Kidney capillary endothelial cell (primary cell): ENCODE data around the gene PDCD1.
"Not testable (repeated sequence)": the region's sequence is repeated elsewhere in the genome, so short reads cannot be mapped to it uniquely, and the experiment has no call there.

ENCODE experiments used
- DNase-seq: peaks from one replicate; pipeline ENCODE4 v3.0.0-alpha.2; 2018; ENCODE audit warnings: low spot score

The PDCD1 gene

DNA sequence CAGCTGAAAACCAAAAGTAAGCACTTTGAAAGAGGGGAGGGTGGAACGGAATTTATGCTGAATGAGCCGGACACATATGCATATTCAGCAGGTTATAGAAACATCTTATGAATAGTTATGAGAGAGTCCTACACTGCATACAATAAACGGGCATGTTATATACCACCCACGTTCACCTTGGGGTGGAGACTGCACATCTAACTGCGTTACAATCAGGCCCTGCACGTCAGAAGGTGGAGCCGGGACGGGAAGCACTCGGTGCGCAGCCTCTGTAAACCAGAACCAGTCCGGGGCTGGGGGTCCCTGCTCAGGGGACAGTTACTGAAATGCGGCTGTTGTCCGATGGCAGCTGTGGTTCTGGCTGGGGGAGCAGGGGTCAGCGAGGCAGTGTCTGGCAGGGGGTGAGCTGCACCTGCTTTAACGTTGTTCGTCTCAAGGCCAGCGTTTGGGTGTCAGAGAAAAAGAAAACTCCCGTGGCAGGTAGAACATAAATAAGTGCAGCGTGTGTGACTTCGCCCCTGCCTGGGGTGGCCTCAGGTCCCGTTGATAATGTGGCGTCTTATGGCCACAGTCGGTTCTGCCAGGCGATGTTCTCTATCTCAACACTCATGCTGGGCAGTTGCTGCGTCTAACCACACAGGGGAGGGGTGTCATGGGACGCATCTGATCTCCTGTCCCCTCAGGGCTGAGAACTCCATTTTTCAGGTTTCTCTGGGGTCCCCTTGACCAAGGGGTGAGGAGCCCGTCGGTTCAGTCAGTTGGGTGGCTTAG lies 24.8 kb downstream of the PDCD1 start:
- not testable (repeated sequence) for DNase-seq

DNA sequence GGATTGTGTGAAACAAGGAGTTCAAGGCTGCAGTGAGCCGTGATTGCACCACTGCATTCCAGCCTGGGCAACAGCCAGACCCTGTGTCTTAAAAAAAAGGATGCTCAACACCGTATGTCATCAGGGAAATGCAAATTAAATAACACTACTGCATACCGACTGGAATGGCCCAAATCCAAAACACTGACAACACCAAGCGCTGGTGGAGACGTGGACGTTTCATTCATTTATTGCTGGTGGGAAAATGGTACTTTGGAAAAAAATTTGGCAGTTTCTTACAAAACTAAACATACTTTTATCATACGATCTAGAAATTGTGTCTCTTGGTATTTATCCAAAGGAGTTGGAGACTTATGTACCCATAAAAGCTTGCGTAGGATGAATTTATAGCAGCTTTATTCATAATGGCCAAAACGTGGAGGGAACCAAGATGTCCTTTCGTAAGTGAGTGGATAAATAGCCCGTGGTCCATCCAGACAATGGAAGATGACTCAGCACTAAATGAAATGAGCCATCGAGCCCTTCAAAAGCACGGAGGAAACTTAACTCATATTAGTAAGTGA lies 25.5 kb downstream of the PDCD1 start:
- no peak for DNase-seq

DNA sequence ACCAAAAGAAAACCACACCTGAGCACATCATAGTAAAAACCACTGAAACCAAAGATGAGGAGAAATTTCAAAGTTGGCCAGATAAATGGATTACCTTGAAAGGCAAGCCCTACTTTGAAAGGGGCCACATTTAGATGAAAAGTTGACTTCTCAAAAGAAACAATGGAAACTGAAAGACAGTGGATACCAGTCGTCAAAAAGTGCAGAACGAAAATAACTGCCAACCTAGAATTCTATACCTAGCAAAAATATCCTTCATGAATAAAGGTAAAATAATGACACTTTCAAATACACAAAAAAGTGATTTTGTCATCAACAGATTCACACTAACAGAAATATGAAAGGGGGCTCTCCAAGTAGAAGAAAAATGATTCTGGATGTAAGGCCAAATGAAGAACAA lies 31.3 kb downstream of the PDCD1 start:
- no peak for DNase-seq

DNA sequence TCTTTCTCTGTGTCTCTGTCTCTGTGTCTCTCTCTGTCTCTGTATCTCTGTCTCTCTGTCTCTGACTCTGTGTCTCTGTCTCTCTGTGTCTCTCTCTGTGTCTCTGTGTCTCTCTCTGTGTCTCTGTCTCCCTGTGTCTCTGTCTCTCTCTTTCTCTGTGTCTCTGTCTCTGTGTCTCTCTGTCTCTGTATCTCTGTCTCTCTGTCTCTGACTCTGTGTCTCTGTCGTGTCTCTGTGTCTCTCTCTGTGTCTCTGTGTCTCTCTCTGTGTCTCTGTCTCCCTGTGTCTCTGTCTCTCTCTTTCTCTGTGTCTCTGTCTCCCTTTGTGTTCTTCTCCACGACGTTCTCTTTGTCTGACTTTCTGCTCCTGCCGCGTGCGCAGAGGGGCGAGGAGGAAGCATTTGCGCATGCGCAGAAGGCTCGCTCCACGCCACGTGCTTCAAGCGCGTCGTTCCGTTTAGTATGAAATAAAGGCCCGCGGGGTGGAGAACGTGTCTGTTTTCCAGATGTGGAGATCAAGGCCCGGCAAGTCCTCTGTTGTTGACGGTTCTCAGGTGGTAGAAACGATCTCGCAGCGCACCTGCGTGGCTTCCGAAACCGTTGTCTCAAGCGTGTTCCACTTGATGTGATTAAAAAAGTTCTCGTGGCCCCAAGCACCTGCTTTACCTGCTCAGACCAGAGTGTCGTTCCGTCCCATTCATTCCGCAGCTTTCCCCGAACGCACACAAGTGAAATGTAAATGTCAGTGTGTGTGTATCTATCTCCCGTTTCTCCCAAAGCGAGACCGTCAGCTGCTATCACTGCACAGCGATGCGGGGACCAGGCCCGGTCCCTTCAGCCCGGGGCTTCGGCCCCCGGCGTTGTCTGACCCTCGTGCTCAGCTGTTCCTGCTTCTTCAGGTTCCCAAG lies 34.9 kb downstream of the PDCD1 start:
- DNase-seq = not testable (repeated sequence)

DNA sequence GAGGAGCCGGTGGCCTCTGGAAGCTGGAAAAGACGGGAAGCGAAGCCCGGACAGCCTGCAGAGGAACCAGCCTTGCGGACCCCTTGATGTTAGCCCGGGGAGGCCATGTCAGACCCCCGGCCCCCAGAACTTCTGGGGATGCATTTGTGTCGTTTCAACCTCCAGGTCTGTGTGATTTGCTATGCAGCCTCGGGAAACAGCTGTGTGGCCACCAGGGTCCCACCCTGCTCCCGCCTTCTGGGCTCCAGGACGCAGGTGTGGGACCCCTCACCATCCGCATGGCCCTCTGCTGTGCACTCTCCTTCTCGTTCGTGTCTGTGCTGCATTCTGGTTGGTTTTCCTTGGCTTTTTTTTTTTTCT lies 36.5 kb downstream of the PDCD1 start:
- no peak for DNase-seq

DNA sequence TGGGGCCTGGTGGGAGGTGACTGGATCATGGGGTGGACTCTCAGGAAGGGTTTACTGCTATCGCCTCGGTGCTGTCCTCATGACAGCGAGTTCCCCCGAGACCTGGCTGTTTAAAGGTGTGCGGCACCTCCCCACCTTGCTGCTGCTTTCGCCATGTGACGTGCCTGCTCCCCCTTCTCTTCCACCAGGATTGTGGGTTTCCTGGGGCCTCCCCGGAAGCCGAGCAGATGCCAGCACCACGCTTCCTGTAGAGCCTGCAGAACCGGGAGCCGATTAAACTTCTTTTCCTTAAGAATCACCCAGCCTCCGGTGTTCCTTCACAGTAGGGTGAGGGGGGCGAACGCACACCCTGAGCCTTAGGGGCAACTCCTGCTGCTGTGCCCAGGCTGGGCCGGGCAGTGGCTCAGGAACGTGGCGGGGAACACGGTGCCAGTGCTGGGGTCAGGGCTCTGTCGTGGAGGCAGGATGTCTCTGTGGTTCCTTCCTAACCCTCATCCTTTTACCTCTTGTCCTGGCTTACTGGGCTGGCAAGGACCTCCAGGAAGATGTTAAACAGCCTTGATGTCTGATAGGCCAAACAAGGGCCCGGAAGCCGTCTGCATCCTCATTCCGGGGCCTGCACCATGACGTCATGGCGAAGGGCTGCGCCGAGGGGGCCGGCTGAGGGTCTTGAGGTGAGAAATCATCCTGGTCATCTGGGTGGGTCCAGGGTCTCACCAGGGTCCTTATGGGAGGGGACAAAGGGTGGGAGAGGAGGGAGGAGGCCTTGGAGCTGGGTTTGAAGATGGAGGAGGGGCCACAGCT lies 37.0 kb downstream of the PDCD1 start:
- no peak for DNase-seq

DNA sequence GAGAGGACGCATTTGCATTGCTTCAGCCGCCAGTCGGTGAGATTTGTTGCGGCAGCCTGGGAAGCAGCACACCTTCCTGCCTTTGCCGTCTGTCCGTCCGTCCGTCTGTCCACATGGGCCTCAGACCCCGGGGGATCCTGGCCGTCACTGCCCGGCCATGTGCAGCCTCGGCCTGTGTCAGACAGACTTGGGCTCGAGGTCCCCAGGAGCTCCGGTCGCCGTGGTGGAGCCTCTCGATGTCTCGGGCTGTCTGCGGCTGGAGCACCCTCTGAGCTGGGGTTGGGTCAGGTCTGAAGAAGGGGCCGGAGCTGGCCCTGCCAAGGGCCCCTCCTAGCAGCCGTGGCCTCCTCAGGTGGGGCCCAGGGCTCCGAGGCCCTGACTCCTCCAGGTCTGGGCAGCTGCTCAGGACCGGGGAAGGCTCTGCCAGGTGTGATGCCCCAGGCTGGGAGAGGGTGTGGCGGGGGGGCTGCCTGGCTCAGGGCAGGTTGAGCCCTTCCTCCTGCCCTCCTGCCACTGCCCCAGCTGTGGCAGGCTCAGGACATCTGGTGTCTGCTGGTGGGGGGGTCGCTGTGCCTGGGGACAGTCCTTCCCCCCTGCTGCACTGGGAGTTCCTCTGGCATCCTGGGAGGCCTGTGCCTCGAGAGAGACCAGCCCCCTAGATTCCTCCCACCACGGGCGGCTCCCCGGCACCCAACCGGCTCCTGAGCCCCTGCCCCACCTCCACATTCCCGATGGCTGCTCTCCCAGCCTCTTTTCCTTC lies 37.9 kb downstream of the PDCD1 start:
- no peak for DNase-seq

DNA sequence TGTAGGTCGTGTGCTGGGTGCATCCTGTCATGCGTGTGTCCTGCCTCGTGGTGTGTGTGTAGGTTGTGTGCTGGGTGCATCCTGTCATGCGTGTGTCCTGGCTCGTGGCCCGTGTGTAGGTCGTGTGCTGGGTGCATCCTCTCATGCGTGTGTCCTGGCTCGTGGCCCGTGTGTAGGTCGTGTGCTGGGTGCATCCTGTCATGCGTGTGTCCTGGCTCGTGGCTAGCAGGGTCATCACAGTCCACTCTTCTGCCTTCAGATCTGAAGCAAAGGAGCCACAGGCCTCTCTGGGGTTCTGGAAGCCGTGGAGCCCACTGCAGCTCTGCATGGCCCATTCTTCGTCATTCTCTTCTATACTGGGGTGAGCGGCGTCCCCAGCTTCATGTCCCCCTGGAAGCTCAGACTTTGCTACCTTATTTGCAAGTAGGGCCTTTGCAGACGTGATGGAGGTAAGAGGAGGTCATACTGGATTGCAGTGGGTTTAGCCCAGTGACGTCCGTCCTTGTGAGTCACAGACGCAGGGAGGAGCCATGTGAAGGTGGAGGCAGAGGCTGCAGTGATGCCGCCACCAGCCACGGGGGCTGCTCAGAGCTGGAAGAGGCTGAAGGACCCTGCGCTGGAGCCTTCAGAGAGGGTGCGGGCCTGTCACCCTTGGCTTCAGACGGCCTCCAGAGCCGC lies 38.6 kb downstream of the PDCD1 start:
- not testable (repeated sequence) for DNase-seq

DNA sequence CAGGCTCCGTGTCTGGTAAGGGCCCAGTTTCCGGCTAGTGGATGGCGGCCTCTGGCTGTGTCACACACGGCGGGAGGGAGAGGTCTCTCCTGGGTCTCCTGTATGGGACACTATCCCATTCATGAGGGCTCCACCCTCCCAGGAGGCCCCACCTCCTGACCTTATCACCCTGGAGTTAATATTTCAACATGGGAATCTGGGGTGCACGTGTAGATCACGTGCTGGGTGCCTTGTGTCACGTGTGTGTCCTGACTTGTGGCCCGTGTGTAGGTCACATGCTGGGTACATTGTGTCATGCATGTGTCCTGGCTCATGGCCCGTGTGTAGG lies 39.8 kb downstream of the PDCD1 start:
- DNase-seq = no peak

DNA sequence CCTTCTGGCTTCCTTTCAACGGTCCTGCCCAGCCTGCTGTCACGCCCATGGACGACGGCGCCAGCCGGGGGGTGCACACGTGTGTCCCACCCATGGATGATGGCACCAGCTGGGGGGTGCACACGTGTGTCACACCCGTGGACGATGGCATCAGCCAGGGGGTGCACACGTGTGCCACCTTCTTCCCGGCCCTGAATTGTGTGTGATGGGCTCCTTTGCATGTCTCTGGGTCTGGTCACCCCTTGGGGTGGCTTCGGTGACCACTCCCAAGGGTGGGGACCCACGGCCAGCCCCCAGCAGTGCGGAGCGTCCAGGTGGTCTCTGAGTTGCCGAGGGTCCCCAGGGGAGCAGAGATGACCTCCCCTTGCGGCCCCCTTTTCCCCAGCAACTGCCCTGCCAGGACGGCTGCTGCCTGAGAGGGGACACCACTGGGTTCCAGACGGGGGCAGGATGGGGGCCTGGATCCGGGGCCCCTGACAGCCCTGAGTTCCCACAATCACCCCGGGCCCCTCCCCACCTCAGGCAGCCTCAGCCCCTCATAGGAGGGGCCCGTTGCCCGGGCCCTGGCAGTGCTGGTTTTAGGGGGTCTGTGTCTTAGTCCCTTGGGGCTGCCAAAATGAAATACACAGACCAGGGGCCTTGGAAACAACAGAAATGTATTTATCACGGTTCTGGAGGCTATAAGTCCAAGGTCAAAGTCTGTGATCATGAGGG lies 40.3 kb downstream of the PDCD1 start:
- no peak for DNase-seq

DNA sequence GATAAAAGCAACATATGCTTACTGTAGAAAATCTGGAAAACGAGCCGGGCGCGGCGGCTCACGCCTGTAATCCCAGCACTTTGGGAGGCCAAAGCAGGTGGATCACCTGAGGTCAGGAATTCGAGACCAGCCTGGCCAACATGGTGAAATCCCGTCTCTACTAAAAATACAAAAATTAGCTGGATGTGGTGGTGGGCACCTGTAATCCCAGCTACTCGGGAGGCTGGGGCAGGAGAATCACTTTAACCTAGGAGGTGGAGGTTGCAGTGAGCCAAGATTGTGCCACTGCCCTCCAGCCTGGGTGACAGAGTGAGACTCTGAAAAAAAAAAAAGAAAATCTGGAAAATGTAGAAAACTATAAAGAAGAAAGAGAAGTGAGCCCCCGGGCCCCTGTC lies 40.9 kb downstream of the PDCD1 start:
- DNase-seq = not testable (repeated sequence)

DNA sequence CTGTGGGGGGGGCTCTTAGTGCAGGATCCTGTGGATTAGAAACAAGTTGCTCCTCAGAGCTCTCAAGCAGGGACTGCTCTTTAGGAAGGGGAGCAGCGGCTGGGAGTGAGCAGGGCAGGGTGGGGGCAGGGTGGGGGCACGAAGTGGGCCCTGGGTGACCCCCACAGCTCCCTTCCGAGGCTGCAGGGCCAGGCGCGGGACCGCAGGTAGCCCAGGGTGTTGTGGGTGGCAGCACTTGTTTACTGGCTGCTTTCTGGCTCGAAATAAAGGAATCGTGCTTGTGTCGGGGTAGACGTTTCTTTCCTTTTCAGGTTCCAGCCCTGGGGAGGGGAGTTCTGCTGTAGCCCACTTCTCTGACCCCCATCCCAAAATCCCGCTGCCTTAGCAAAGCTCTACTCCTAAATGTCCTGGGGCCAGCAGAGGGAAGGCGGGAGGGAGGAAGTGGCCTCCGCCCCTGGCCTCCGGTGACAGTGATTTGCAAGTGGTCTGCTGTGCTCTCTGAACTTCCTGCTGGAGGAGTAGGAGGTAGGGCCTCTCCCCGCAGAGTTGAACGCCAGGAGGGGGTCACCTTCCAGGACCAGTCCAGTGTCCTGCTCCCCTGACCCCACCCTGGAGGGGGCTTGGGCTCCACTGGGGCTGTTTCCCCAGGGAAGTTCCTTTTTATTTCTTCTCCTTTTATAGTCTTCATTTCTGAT lies 41.4 kb downstream of the PDCD1 start:
- no peak for DNase-seq

DNA sequence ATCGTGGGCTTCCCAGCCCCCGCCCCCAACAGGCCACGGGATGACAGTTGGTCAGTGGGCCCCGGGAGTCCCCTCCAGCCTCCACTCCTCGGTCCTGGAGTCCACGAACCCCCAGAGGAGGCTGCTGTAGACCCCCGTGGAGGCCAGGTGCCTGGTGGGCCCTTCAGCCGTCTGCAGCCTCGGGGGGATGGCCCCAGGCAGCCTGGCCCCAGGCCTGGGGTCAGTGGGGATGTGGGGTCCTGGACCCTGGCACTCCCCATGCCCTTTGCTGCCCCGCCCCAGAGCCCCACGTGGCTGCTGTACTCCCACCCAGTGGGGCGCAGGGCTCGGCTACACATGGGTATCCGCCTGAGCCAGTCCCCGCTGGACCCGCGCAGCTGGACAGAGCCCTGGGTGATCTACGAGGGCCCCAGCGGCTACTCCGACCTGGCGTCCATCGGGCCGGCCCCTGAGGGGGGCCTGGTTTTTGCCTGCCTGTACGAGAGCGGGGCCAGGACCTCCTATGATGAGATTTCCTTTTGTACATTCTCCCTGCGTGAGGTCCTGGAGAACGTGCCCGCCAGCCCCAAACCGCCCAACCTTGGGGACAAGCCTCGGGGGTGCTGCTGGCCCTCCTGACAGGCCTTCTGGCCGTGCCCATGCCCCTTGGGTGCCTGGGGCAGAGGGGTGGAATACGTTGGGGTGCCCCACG lies 42.1 kb downstream of the PDCD1 start:
- no peak for DNase-seq

DNA sequence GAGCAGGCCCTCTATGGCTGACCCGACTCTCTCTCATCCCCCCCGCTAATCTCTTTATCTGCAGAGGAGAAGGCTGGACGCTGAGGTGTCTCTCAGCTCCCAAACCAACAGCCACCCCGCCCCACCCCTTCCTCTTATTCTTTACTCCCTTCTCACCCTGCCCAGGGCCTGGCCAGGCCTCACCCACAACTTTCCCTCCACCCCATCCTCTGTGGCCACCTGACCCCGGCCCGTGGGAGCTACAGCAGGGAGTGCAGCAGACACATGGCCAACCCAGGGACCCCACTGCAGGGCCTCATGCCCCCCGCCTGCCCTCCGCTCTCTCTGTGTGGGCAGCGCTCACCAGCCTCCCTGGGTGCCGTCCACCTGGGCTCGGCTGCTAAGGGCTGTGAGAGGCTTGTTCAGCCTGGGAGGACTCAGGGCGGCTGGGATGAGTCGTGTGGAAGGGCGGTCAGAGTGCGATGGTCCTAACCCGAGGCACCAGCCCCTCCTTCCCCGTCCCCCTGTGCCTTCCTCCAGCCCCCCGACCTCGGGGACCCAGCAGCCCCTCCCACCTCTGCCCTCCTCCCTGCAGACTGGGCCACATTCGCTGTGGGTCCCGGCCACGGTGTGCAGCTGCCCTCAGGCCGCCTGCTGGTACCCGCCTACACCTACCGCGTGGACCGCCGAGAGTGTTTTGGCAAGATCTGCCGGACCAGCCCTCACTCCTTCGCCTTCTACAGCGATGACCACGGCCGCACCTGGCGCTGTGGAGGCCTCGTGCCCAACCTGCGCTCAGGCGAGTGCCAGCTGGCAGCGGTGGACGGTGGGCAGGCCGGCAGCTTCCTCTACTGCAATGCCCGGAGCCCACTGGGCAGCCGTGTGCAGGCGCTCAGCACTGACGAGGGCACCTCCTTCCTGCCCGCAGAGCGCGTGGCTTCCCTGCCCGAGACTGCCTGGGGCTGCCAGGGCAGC lies 42.9 kb downstream of the PDCD1 start:
- no peak for DNase-seq

DNA sequence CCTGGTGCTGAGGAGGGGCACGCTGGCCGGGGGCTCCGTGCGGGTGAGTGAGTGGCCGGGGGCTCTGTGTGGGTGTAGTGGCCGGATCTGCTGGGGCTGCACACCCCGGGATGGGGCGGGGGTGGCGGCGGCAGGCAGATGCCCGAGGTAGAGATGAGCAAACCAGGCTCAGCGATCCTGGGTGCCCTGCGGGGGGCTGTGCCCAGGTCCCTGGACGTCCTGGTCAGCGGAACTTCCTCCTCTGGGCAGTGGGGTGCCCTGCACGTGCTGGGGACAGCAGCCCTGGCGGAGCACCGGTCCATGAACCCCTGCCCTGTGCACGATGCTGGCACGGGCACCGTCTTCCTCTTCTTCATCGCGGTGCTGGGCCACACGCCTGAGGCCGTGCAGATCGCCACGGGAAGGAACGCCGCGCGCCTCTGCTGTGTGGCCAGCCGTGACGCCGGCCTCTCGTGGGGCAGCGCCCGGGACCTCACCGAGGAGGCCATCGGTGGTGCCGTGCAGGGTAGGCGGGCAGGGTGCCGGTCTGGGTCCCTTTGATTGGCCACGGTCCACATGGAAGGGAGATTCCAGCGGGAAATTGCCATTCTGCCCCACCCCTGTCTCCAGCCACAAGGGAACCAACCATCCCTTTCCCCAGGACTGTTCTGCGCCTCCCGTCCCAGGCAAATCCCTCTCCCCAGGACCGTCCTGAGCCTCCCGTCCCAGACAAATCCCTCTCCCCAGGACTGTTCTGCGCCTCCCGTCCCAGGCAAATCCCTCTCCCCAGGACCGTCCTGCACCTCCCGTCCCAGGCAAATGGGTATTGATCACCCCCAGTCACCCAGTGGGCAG lies 43.8 kb downstream of the PDCD1 start:
- no peak for DNase-seq

DNA sequence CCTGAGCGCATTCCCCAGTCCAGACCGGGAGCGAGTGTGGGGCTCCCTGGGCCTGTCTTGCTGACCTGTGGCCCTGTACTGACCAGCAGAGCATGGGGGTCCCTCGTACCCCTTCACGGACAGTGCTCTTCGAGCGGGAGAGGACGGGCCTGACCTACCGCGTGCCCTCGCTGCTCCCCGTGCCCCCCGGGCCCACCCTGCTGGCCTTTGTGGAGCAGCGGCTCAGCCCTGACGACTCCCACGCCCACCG lies 44.4 kb downstream of the PDCD1 start:
- DNase-seq = no peak

DNA sequence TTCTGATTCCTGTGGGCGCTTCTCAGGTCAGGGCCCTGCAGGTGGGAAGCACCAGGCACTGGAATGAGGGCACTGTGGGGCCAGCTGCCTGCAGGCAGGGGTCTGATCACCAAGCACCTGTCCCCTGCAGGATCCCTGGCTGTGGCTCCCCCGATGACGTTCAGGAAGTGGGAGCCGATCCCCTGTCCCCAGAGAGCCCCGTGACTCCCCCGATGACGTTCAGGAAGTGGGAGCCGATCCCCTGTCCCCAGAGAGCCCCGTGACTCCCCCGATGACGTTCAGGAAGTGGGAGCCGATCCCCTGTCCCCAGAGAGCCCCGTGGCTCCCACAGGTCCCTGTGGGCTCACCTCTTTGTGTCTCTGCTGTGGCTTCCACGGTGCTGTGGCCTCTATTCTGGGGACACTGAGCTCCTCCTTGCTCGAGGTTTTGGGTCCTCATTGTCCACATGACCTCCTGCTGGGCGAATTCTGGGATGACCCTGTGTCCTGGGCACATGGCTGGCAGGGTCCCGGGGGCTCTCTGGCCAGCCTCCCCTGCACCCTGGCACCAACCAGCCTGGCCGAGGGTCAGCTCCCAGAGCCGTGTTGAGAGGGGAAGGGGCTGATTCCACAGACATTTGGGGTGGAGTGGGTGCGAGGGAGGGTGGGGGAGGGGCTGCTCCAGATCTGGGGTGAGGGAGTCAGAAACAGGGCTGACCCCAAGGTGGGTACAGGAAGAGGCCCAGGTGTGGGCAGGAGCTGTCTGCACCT lies 44.9 kb downstream of the PDCD1 start:
- no peak for DNase-seq
